Karpas-422 (cell line): ENCODE data around the gene NEDD4. TPM values are rescaled to one million over a fixed set of nuclear protein-coding genes. Genes with fewer than 3 reads are reported as not detected.

Experiments used
- DNase-seq: peaks from one replicate; pipeline ENCODE4 v3.0.0-alpha.2; 2015
- H2AFZ ChIP-seq: fragments of 200-600 bp; sonication (generic); 2 replicates; pipeline ENCODE4 v1.6.1; 2014; ENCODE audit warnings: antibody characterized with exemption, low read length, mixed read lengths
- H3K27ac ChIP-seq: fragments of 200-600 bp; sonication (generic); 2 replicates; pipeline ENCODE4 v1.5.1; 2014; ENCODE audit warnings: mild to moderate bottlenecking, low read length, moderate library complexity
- H3K27me3 ChIP-seq: fragments of 200-600 bp; sonication (generic); 2 replicates; pipeline ENCODE4 v1.6.1; 2014; ENCODE audit warnings: low read length, mixed read lengths
- H3K36me3 ChIP-seq: fragments of 200-600 bp; sonication (generic); 2 replicates; pipeline ENCODE4 v1.6.1; 2014; ENCODE audit warnings: low read length, mixed read lengths; ENCODE audit not compliant: insufficient read depth
- H3K4me1 ChIP-seq: fragments of 200-600 bp; sonication (generic); 2 replicates; pipeline ENCODE4 v1.6.1; 2014; ENCODE audit warnings: mild to moderate bottlenecking, low read length, mixed read lengths
- H3K4me2 ChIP-seq: fragments of 200-600 bp; sonication (generic); 2 replicates; pipeline ENCODE4 v1.6.1; 2014; ENCODE audit warnings: low read length, low read depth, mild to moderate bottlenecking; ENCODE audit not compliant: poor library complexity, severe bottlenecking
- H3K4me3 ChIP-seq: fragments of 200-600 bp; sonication (generic); 2 replicates; pipeline ENCODE4 v1.5.1; 2014; ENCODE audit warnings: mild to moderate bottlenecking, antibody characterized with exemption, low read length, mixed read lengths
- H3K79me2 ChIP-seq: fragments of 200-600 bp; sonication (generic); 2 replicates; pipeline ENCODE4 v1.6.1; 2014; ENCODE audit warnings: mild to moderate bottlenecking, low read length, mixed read lengths
- H3K9ac ChIP-seq: fragments of 200-600 bp; sonication (generic); 2 replicates; pipeline ENCODE4 v1.6.0; 2014; ENCODE audit warnings: low read length
- H3K9me2 ChIP-seq: fragments of 200-600 bp; sonication (generic), shearing (Covaris generic); replicated peaks from 2 replicates; pipeline ENCODE4 v1.6.0; 2014; ENCODE audit warnings: mild to moderate bottlenecking, low read length, moderate library complexity; ENCODE audit not compliant: insufficient read depth
- H3K9me3 ChIP-seq: fragments of 300-700, 200-600 bp; sonication (generic); 2 replicates; pipeline ENCODE4 v1.6.1; 2014; ENCODE audit warnings: low read length, mixed read lengths
- H4K20me1 ChIP-seq: fragments of 200-600 bp; sonication (generic); 2 replicates; pipeline ENCODE4 v1.6.1; 2014; ENCODE audit warnings: mild to moderate bottlenecking, antibody characterized with exemption, low read length, low read depth; ENCODE audit not compliant: insufficient read depth
- small RNA-seq: library from RNA; depleted of rRNA; stranded (forward); fragments of <200 nt; gene quantifications from one replicate; pipeline ENCODE3, GENCODE V24; 2014
- total RNA-seq: library from RNA; depleted of rRNA; stranded (reverse); fragments of >200 nt; shearing (Covaris generic); gene quantifications from 2 replicates; pipeline ENCODE4 v1.2.3, GENCODE V29; 2014; ENCODE audit warnings: low replicate concordance

The NEDD4 gene
- total RNA-seq, 1 experiment from 2014 or later = 6.3 TPM

DNA sequence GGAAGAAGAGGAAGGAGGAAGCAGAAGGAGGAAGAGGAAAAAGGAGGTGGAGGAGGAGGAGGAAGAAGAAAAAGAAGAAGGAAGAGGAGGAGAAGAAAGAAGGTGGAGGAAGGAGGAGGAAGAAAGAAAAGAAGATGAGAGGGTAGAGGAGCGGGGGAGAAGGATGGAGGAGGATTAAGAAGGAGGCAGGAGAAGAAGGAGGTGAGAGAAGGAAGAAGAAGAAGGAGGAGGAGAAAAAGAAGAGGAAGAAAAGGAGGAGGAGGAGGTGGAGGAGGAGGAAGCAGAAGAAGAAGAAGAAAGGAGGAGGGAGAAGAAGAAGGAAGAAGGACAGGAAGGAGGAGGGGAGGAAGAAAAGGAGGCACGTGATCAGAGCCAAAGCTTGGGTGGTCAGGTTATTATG lies 213.1 kb downstream of the NEDD4 start:
- Histone ChIP-seq H3K79me2 (no peaks in the 10 kb centered on the region), H3K9me3 (no peaks in the 10 kb centered on the region), H3K9me2 (no peaks in the 10 kb centered on the region), H3K4me2 (no peak overlapping the region), H3K4me1 (no peaks in the 10 kb centered on the region), H3K27ac (no peak overlapping the region), H3K36me3 (no peaks in the 10 kb centered on the region), H3K9ac (no peak overlapping the region), H3K27me3 (no peaks in the 10 kb centered on the region), H2AFZ (no peak overlapping the region), H4K20me1 (no peaks in the 10 kb centered on the region), H3K4me3 (no peak overlapping the region)
- no peak for DNase-seq

DNA sequence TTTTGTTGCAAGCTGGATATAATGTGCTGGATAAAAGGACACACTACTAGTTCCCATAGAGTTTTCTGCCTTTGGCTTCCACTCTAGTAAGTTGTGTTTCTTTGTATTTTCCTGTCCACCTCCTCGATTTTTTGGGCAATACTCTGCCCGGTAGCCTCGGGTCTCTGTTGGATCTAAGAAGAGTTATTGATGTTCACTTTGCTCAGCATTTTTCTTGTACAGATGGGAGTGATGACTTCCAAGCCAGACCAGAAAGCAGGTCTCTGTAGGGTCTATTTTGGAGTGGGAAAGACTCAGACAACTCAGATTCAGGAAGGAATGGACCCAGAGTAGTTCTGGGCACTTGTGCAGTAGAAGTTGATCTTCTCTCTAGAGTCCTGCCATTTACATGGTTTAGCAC lies 214.5 kb downstream of the NEDD4 start:
- H3K79me2 ChIP-seq = no peaks in the 10 kb centered on the region
- H3K9ac ChIP-seq = no peak overlapping the region
- no peak overlapping the region for H3K4me3 ChIP-seq
- H3K27ac ChIP-seq = no peak overlapping the region
- no peaks in the 10 kb centered on the region for H3K27me3 ChIP-seq
- no peak for DNase-seq
- no peak overlapping the region for H2AFZ ChIP-seq
- H3K4me1 ChIP-seq = no peaks in the 10 kb centered on the region
- no peak overlapping the region for H3K4me2 ChIP-seq
- H3K9me3 ChIP-seq = no peaks in the 10 kb centered on the region
- no peaks in the 10 kb centered on the region for H4K20me1 ChIP-seq
- H3K9me2 ChIP-seq = no peaks in the 10 kb centered on the region
- H3K36me3 ChIP-seq = no peaks in the 10 kb centered on the region

Small RNAs within 50 kb of the gene (small RNA-seq; reads per million reads assigned to genes)
- gene RN7SL568P = not detected
